ENCODE data around the gene GNAI3.

Gene GNAI3

DNA sequence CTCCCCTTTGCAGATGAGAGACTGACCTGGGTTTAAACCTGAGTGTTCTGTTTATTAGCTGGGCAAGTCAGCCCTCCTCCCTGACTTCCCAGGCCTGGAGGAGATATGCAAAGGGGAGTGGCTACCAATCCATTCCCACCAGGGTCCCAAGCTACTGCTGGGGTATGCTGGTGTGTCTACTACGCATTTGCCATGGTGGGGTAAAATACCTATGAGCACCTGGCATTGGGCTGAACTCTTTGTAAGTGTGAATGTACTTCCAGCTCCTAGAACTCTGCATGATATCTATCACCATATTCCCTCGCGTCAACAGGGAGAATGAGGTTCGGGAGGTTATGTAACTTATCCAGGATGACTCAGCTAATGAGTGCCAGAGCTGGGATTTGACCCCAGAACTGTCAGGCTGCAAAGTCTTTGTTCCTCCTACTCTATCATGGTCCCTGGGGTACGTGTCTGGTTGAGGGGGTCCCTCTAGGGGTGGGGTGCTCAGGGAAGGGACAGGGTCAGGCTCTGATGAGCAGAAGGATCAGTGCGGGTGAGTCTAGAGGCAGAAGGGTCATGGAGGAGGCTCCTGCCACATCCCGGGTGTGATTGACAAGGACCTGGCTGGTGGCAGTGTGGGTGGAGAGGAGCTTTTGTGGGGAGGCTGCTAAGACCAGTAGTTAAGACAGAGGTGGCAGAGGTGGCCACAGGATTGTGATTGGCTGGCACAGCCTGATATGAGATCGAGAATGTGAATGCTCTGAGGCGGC is 88.0 kb downstream of the GNAI3 start:
- DNase-seq (ENCODE audit: low spot score) = no peak

DNA sequence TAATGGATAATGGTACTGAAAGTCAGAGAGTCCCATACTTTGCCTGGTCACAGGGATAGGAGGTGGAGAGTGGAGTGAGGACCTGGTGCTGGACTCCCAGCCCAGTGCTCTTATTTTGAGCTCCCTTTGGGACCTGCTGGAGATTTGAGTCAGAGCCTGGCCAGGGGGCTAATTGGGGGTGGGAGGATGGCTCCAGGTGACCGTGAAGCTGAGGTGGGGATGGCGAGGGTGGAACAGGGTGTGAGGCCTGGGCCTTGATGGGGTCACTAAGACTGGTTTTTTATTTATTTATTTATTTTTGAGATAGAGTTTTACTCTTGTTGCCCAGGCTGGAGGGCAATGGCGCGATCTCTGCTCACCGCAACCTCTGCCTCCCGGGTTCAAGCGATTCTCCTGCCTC is 89.0 kb downstream of the GNAI3 start:
- no peak for DNase-seq (ENCODE audit: low spot score)

DNA sequence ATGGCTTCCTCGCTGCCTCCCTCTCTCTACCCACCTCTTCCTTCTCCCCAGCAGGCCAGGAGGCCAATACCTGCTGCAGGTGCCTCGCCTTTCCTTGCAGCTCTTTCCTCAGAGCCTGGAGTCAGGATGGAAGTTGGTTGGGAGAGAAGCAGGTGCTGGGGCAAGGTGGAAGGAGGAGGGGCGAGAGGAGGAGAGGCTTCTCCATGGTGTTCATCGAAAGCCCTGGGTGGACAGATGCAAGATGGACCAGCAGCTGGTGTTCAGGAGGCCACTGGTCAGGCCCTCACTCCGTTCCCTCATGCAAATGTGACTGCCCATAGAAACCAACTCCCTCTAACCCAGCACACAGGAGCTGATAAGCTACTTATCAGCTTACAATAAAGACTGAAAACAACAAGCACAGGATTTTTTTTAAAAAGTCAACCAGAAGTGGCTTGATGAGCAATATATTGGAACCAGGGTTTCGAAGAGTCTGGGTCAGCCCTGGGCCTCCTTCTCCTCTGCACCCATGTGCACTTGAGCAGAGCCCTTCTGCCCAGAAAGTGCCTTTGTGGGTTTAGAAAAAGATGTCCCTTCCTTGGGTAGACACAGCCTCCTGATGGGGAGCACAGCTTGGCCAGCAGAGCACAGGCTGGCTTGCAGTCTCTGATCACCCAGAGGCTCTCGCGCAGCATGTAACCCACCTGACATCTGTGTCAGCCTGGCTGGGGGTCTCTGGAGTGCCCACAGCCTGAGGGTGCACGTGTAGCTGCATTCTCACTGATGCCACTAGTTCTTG is 90.8 kb downstream of the GNAI3 start:
- DNase-seq (ENCODE audit: low spot score) = no peak

DNA sequence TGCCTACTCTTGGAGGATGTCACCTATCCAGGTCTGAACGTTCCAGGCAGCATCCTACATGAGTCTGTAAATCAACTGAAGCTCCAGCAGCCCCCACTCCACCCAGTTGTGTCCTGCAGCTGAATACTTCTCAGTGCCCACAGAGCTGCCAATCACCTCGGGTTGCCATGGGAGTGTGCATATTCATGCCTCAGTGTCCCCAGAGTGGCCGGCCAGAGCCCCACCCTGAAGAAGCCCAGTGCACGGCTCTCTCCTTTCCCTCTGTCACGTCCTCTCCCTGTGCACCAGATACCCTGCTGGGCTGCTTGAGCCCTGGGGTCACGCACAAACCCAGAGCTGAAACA is 91.4 kb downstream of the GNAI3 start:
- DNase-seq (ENCODE audit: low spot score) = no peak

DNA sequence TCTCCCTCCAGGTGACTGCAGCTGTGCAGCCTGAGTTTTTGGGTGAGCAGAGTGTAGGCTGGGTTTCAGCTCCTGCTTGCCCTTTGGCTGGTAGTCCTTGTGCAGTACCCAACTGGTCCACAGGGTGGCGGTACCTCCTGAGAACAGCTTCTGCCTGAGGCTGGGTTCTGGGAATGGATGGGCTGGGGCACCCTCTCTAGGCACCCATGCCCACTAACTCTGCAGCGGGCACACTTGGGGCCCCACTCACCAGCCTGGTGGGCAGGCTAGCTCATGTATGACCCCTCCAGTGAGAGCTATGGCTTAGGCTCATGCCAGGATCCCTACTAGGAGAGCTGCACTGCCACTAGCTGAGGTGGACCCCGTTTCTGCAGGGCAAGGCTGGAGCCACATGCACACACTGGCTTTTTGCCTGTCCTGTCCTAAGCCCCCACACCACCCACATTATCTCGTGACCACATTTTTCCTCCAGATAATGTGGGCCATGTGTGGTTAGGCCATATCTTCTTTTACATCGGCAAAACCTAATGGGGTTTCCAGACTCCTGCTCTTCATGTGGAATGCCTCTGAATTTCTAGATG is 92.0 kb downstream of the GNAI3 start:
- peak; percentile 75 for DNase-seq (ENCODE audit: low spot score)

DNA sequence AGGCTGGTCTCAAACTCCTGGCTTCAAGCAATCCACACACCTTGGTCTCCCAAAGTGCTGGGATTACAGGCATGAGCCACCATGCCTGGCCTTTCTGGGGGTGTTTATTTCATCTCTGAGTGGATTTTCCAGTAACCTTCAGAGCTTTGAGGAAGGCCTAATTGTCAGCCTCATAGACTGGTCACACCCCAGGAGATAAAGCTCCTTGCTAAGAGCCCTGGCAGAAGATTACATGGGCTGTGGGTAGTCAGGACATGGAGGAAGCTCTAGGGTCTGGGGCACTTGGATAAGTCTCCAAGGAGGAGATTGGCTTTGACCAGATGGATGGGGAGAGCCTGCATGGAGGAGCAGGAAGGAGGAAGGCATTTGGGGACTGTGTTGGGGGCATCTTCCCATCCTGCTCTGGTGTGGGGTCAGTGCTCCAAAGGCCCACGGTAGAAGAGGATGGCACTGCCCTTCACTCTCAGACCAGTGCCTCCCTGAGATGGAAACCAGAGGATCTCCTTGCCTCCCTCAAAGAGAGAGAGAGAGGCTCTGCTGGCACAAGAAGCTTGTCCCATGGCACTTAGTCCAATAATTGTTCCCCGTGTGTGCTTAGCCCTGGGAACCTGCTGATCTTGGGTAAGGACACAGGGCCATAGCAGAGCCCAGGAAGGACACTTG is 92.8 kb downstream of the GNAI3 start:
- DNase-seq (ENCODE audit: low spot score) = no peak

DNA sequence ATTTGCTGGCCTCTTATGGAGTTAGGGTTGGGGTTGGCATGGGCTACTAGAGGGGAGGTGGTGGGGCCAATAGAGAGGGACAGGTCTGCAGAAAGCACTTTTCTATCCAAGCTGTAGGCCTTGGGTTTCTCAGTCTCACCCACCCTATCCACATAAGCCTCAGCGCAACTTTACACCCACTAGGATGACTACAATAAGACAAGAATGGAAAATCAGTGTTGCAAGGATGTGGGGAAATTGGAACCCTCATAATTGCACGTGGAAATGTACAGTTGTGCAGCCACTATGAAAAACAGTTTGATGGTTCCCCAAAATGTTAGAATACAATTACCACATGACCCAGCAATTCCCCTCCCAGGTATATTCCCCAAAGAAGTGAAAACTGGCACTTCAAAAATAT is 93.4 kb downstream of the GNAI3 start:
- no peak for DNase-seq (ENCODE audit: low spot score)

DNA sequence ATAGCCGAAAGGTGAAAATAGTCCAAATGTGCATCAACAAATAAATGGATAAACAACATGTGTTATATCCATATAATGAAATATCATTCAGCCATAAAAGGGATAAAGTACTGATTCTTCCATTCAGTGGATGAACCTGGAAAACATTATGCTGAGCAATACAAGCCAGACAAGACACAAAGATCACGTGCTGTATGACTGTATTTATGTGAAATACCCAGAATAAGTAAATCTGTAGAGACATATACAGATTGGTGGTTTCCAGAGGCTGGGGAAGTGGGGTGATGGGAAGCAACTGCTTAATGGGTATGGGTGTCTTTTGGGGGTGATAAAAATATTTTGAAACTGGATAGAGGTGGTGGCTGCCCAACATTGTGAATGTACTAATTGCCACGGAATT is 94.2 kb downstream of the GNAI3 start:
- DNase-seq (ENCODE audit: low spot score) = no peak

DNA sequence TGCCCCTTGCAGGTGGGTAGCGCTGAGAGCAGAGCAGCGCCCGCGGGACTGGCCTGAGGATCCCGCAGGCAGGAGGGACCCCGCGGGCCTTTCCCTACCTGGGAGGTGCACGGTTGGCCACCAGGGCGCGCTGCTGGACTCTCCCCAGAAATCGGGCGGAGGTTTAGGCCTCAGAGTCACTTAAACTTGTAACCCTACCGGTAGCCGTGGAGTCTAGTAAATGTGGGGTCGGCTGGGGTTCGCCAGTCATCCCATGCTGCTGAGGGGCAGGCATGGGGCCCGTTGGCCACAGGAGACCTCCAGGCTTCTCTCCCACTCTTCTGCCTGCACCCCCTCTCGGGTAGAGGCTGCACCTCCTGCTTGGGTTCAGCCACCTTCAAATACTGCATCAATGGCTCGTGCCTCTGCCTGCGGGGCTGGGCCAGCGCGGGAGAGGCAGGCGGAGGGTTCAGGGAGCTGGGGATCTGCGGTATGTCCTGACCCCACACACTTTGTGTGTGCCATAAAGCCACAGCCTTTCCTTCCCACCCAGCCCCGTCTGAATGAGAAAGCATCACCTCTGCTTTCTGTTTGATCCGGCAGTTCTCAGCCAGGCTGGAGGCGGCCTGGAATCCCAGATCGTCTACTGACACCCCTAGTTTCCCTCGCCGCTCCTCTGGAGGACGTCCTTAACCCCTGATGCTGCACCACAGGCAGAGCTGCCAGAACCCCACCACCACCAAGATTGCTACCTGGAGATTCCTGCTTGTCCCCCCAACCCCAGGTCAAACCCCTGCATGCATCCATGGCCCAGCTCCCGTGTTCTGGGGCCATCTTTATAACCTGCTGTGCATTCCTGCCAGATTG is 95.2 kb downstream of the GNAI3 start:
- no peak for DNase-seq (ENCODE audit: low spot score)

DNA sequence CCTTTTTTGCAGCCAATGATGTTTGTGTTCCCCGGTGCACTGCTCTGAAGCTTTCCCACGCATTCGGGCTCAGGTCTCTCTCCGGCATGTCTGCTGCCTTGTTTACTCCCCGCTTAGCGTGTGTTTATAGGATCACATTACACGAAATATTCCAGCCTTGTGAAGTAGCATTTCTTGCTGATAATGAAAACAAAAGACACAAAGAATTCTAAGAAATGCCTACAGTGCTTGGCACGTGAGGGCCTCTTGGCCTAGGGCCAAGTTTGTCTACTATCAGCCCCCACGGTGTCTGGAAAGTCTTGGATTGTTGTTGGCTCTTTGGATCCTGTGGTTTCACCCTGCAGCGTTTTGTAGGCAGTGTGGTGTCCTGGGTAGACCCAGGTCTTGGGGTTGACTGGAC is 96.3 kb downstream of the GNAI3 start:
- DNase-seq (ENCODE audit: low spot score) = no peak

DNA sequence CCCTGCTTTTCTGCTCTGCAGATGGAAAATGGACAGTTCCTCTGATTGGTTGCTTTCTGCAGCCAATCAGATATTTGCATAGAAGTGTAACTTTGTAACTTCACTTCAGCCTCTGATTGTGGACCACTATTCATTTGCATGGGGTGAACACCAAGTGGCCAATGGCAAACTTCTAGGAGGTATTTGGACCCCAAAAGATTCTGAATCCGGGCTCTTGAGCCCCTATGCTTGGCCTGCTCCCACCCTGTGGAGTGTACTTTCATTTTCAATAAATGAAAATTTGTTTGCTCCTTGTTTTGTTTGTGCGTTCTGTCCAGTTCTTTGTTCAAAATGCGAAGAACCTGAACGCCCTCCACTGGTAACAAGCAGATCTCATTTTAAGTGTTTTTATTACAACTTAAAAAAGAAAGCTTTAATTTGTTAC is 101.1 kb downstream of the GNAI3 start:
- DNase-seq (ENCODE audit: low spot score) = peak; percentile 68

DNA sequence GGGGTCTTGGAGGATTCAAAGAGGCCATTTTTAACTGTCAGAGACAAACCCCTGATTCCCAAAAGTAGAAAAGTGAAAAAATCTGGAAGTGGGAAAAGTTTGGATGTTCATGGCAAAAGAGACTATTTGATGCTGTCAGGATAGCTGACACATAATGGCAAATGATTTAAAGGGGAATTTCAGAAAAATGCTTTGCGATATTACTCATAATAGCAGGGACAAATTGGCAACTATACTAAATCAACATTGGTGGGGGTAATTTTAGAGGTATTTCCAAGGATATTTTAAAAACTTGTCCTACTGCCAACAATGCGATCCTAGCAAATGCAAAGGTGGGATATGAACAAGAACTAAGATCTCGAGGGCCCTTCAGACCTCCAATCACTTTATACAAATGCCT is 102.2 kb downstream of the GNAI3 start:
- DNase-seq (ENCODE audit: low spot score) = no peak

DNA sequence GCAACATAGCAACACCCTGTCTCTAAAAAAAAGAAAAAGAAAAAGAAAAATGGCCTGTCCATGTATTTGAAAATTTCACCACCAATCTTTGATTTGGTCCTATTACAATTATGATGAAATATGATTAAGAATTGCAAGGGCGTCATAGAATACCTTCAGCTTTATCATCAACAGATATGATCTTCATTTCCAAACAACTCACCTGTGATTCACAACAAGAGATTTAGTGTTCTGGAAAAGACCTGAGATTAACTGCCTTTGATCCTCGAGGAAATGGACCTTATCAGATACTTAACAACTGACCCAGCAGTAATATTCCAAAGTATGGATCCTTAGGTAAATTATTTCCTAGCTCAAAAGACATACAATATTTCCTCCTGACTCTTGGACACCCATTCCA is 104.0 kb downstream of the GNAI3 start:
- no peak for DNase-seq (ENCODE audit: low spot score)

DNA sequence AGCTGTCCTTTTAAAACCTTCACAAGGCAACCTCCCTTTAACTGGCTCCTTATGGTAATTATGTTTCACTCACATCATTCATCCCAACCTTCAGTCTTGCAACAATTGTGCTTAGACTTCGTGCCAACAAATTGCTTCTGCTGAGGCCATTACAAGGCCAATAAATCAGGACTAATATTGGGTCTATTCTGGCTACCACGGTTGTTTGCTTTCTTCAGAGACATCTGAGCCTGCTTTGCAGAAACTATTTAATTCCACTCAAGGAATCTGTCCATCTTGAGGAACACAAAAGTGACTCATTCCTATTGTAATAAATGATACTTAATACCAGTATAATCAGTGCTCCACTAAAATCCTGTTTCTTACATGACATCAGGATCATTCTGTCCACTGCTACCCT is 104.9 kb downstream of the GNAI3 start:
- DNase-seq (ENCODE audit: low spot score) = no peak

DNA sequence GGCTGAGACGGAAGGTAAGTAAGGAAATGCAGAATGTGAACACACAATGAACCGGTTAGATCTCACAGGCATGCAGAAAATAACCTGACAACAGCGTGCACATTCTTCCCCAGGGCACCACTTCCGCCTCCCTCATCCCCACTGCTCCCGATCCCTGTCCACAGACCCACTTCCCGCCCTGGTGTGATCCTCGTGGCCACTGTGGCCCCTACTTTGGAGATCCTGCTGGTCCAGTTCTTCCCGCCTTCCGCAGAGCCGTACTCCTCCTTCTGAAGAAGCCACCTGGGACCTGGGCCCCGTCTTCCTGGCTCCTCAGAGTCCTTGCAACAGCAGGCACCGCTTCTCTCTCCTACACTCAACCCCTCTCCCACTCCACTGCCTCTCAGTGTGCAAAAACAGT is 106.1 kb downstream of the GNAI3 start:
- no peak for DNase-seq (ENCODE audit: low spot score)

DNA sequence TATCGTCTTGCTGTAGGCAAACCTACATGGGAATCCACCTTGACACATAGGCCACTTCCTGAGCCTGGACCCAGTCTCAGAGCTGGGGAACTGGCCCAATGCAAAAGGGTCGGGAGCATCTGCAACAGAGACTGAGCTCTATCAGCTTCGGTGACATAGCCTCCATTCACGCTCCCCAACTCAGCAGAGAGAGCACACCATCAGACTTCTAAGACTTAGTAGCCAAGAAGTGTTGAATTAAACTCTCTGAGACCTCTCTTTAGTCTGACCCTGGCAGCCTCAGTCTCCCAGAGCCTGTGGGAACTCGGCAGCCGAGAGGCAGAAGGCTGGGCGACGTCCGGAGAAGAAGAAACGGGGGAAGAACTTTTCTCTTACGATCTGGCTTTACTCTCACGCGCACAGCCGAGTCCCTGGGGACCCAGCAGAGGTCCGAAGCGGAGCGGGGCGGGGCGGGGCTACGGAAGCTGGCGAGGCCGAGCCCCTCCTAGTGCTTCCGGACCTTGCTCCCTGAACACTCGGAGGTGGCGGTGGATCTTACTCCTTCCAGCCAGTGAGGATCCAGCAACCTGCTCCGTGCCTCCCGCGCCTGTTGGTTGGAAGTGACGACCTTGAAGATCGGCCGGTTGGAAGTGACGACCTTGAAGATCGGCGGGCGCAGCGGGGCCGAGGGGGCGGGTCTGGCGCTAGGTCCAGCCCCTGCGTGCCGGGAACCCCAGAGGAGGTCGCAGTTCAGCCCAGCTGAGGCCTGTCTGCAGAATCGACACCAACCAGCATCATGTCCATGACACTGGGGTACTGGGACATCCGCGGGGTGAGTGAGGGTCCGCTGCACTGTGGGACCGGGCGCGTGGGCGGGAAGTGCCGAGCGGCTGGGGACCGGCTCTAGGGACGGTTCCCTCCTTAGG is 107.5 kb downstream of the GNAI3 start, which contains the start of gene GSTM4:
TSS of gene GSTM4 (plus strand) at position 485 of the 905 bp plus-strand sequence. CDS start at position 776, 291 bp downstream.
- peak; percentile 72 for DNase-seq (ENCODE audit: low spot score)

DNA sequence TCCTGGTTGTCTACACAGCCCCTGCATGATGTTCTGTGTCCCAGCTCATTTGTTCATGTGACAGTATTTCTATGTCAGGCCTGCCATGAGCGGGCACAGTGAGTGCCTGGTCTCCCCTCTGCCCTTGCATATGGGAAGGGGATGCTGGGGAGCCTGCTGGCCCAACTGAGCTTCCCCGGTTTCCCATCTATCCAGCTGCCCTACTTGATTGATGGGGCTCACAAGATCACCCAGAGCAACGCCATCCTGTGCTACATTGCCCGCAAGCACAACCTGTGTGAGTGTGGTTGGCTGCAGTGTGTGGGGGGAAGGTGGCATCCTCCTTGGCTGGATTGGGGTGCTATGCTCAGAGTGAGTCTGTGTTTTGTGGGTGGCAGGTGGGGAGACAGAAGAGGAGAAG is 109.0 kb downstream of the GNAI3 start:
- DNase-seq (ENCODE audit: low spot score) = no peak

DNA sequence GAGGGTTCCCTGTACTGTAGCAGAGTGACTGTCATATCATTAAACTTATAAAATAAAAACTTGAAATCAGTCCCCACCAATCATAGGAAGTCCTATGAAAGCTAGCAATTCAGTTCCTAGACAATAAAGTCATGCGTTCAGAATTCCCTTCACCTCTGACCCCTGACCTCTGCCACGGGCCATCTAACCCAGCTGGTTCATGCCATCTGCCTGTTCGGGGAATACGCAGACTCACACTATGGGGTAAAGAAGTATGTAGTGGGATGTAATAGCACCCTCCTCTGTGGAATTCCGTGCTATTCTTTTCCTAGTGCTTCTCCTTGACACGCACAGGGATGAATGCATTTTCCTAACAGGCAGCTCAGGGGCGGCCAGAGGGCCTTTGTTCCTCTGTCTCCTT is 109.6 kb downstream of the GNAI3 start:
- no peak for DNase-seq (ENCODE audit: low spot score)

DNA sequence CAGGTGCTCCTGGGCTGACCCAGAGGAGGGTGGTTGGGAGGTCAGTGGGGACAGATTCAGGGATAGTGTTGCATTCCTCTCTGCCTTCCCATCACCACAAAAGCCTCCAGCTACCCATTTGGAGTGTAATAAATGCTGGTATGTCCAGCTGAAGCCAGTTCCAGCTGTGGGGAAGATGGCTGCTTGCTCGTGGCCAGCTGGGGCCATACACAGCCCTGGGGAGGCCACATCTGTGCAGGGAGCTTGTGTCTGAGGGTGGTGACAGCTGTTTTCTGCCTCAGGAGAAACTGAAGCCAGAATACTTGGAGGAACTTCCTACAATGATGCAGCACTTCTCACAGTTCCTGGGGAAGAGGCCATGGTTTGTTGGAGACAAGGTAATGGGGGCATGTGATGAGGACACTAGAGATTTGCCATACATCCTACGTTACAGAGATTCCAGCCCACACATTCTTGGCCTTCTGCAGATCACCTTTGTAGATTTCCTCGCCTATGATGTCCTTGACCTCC is 110.2 kb downstream of the GNAI3 start:
- DNase-seq (ENCODE audit: low spot score) = no peak

DNA sequence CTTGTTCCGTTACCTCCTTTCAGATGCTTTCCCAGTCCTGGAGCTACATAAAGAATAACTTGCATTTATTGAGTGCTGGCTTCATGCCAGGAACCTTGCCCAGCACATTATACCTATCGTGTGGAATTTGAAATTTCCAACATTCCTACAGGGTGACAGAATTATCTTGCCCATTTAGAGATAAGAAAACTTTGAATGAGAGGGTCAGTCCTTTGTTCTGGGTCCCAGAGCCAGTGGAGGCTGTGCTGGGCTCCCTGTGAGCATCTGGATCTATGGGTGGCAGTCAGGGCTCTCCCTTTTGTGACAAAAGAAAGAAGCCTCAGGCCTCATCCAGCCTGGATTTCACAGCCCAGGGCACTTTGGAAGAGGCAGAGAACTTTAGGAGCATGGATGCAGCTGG is 110.7 kb downstream of the GNAI3 start:
- no peak for DNase-seq (ENCODE audit: low spot score)

Data from SK-N-DZ (cell line).